22Rv1 (cell line): Measurements from ENCODE around the gene ARHGAP26.

ENCODE experiments used
- CTCF ChIP-seq: fragments of 450-650 bp; IDR thresholded peaks from 2 replicates; pipeline ENCODE4 v1.5.1; 2017; ENCODE audit warnings: mild to moderate bottlenecking
- ZFX ChIP-seq: fragments of 450-650 bp; IDR thresholded peaks from 2 replicates; pipeline ENCODE4 v1.6.1; 2017; ENCODE audit warnings: antibody characterized with exemption, borderline replicate concordance

GRCh38 chr5:142997591-142997990 is 227.4 kb downstream of the ARHGAP26 start:
- TF ChIP-seq CTCF (no peak), ZFX (no peak)
